Endothelial cell of umbilical vein (primary cell): ENCODE results near the gene ZNF33B. TPM values are rescaled to one million over a fixed set of nuclear protein-coding genes. Genes with fewer than 3 reads are reported as not detected.

ENCODE experiments used
- BruUV-seq: library from RNA; stranded (reverse); fragments of 400-500 nt; replicated peaks from 2 replicates; lab custom pipeline; 2021; lab: Mats Ljungman, UMichigan
- CTCF ChIA-PET: fragments of 300-600, 350-600 bp; sonication (Branson Sonifier 250); formaldehyde crosslinking; loops from one replicate; lab custom pipeline; 2021; ENCODE audit warnings: antibody characterized with exemption, inconsistent platforms; lab: Charles Lee
- POLR2A ChIA-PET: fragments of 300-600, 350-600 bp; sonication (Branson Sonifier 250); formaldehyde crosslinking; loops from one replicate; lab custom pipeline; 2021; ENCODE audit warnings: antibody characterized with exemption, inconsistent platforms; lab: Charles Lee
- DNase-seq: peaks from one replicate; pipeline ENCODE4 v3.0.0-alpha.2; 2011; ENCODE audit warnings: low read depth, low spot score
- FAIRE-seq: peaks from 2 replicates; lab custom pipeline; 2011; peaks lifted over from hg19 to GRCh38; lab: Jason Lieb, UNC
- H2AFZ ChIP-seq: 2 replicates; pipeline ENCODE4 v1.6.0; 2012; ENCODE audit warnings: low read depth, low read length, control low read depth, inconsistent platforms
- H3K27ac ChIP-seq: 2 replicates; pipeline ENCODE4 v1.5.1; 2011; ENCODE audit warnings: low read depth, mild to moderate bottlenecking, control low read depth, low read length, moderate library complexity; ENCODE audit not compliant: insufficient read depth
- H3K27me3 ChIP-seq, 2 experiments: 2 replicates each; pipeline versions ENCODE4 v1.6.0 to v1.6.1; 2011; ENCODE audit warnings: low read length in 2 of 2, mixed read lengths in 1 of 2; ENCODE audit not compliant: control insufficient read depth in 2 of 2, insufficient read depth in 2 of 2
- H3K36me3 ChIP-seq, 2 experiments: 2 replicates in 1 of 2; 3 replicates in 1 of 2; pipeline ENCODE4 v1.5.1; 2011; ENCODE audit warnings: low read length in 2 of 2, mild to moderate bottlenecking in 1 of 2, moderate library complexity in 1 of 2; ENCODE audit not compliant: control insufficient read depth in 2 of 2, insufficient read depth in 2 of 2; ENCODE audit errors: extremely low read depth in 1 of 2
- H3K4me1 ChIP-seq: 3 replicates; pipeline ENCODE4 v1.5.1; 2011; ENCODE audit warnings: mild to moderate bottlenecking, low read length; ENCODE audit not compliant: control insufficient read depth, insufficient read depth; ENCODE audit errors: extremely low read depth
- H3K4me2 ChIP-seq: 2 replicates; pipeline ENCODE4 v1.6.1; 2011; ENCODE audit warnings: low read length, control low read depth, mixed read lengths; ENCODE audit not compliant: insufficient read depth
- H3K4me3 ChIP-seq, 3 experiments: fragments of 200-600 bp in 1 of 3; sonication (generic), shearing (Covaris generic) in 1 of 3; replicated peaks in 1 of 3; 2 replicates each; pipeline ENCODE4 v1.5.1; 2011 to 2016; ENCODE audit warnings: control low read depth in 3 of 3, low read length in 3 of 3, mild to moderate bottlenecking in 2 of 3, inconsistent platforms in 1 of 3, low read depth in 1 of 3, moderate library complexity in 1 of 3; ENCODE audit not compliant: insufficient read depth in 1 of 3
- H3K79me2 ChIP-seq: 2 replicates; pipeline ENCODE4 v1.6.0; 2012; ENCODE audit warnings: low read length, inconsistent platforms; ENCODE audit not compliant: control insufficient read depth, insufficient read depth
- H3K9ac ChIP-seq: replicated peaks from 2 replicates; pipeline ENCODE3; 2011; ENCODE audit warnings: low read length, control low read depth; ENCODE audit not compliant: insufficient read depth; ENCODE audit errors: extremely low read depth
- H3K9me1 ChIP-seq: replicated peaks from 3 replicates; pipeline ENCODE4 v1.6.0; 2011; ENCODE audit warnings: mild to moderate bottlenecking, low read length; ENCODE audit not compliant: control insufficient read depth, insufficient read depth; ENCODE audit errors: extremely low read depth
- H3K9me3 ChIP-seq: replicated peaks from 2 replicates; pipeline ENCODE4 v1.5.1; 2012; ENCODE audit warnings: low read length, inconsistent platforms; ENCODE audit not compliant: control insufficient read depth, insufficient read depth
- H4K20me1 ChIP-seq: replicated peaks from 2 replicates; pipeline ENCODE3; 2011; ENCODE audit warnings: mild to moderate bottlenecking, low read length; ENCODE audit not compliant: control insufficient read depth, insufficient read depth; ENCODE audit errors: extremely low read depth
- CTCF ChIP-seq, 2 donors: IDR thresholded peaks; 1 replicate in 1 of 2; 2 replicates in 1 of 2; pipeline ENCODE4 v1.5.1; 2011; ENCODE audit warnings: low read length in 2 of 2, mild to moderate bottlenecking in 2 of 2, moderate library complexity in 2 of 2, control low read depth in 1 of 2, inconsistent platforms in 1 of 2, low read depth in 1 of 2; ENCODE audit not compliant: insufficient read depth in 1 of 2; ENCODE audit errors: extremely low read depth in 1 of 2
- EZH2 ChIP-seq: IDR thresholded peaks from 2 replicates; pipeline ENCODE4 v1.6.1; 2012; ENCODE audit warnings: borderline replicate concordance, low read depth, mild to moderate bottlenecking, moderate library complexity, low read length, inconsistent platforms; ENCODE audit not compliant: severe bottlenecking
- FOS ChIP-seq: IDR thresholded peaks from 2 replicates; pipeline ENCODE4 v1.6.1; 2011; ENCODE audit warnings: mild to moderate bottlenecking, low read length, moderate library complexity, borderline replicate concordance; ENCODE audit not compliant: insufficient read depth
- GATA2 ChIP-seq: IDR thresholded peaks from 2 replicates; pipeline ENCODE4 v1.7.0; 2011; ENCODE audit warnings: low read depth, mild to moderate bottlenecking, moderate library complexity, mixed read lengths, low read length; ENCODE audit not compliant: insufficient read length, insufficient read depth
- JUN ChIP-seq: IDR thresholded peaks from 2 replicates; pipeline ENCODE4 v1.6.1; 2011; ENCODE audit warnings: borderline replicate concordance, low read depth; ENCODE audit not compliant: insufficient read length, insufficient read depth
- MAX ChIP-seq: IDR thresholded peaks from 2 replicates; pipeline ENCODE4 v1.6.1; 2011; ENCODE audit not compliant: insufficient read depth, insufficient read length
- MYC ChIP-seq: IDR thresholded peaks from one replicate; pipeline ENCODE4 v1.6.1; 2011; ENCODE audit warnings: mild to moderate bottlenecking, low read depth, low read length
- POLR2A ChIP-seq: IDR thresholded peaks from 2 replicates; pipeline ENCODE4 v1.6.1; 2012; ENCODE audit warnings: low read depth, mild to moderate bottlenecking, control low read depth, low read length
- POLR2AphosphoS5 ChIP-seq: IDR thresholded peaks from 2 replicates; pipeline ENCODE4 v1.6.1; 2012; ENCODE audit warnings: low read depth, mild to moderate bottlenecking, control low read depth, low read length, moderate library complexity; ENCODE audit not compliant: insufficient read depth
- dilution Hi-C: fragments of 300-500 bp; cut with MboI; formaldehyde crosslinking; loops from one replicate; pipeline ENCODE4 v1.15.0; 2019; ENCODE audit warnings: low sequenced_read_pairs; ENCODE audit not compliant: extremely low pct_ligation_motif_present
- intact Hi-C: fragments of 100-400 bp; cut with micrococcal nuclease; formaldehyde crosslinking; loops from one replicate; pipeline ENCODE4 v1.10.0; 2022
- polyA plus RNA-seq, 4 experiments: library from polyadenylated mRNA; depleted of rRNA in 3 of 4; stranded (reverse) in 3 of 4; unstranded in 1 of 4; fragments of >200 nt; gene quantifications; 2 replicates each; pipeline versions ENCODE4 v1.2.1 to v1.2.3, GENCODE V29; 2011 to 2012; ENCODE audit warnings: missing spikeins in 1 of 4
- total RNA-seq: library from RNA; stranded (reverse); gene quantifications from 2 replicates; pipeline ENCODE4 v1.2.3, GENCODE V29; 2021

The ZNF33B gene
- total and polyA plus RNA-seq, 2 donors (not counting 3 experiments of a cell fraction or from before 2014, with no cell fraction given), result 14.0 to 15.3 TPM

GRCh38 chr10:42609872-42610271, 28.5 kb downstream of the ZNF33B start:
- no peak overlapping the region for H2AFZ ChIP-seq
- ChIA-PET CTCF (no interaction called here), POLR2A (no interaction called here)
- H3K27ac ChIP-seq, result no peak overlapping the region
- no TSS peak for BruUV-seq
- TF ChIP-seq JUN (no peak), POLR2AphosphoS5 (no peak), EZH2 (no peak), MYC (no peak), CTCF (IDR thresholded peaks at IDR 0.05; ENCODE audit: extremely low read depth in 1 of 2, insufficient read depth in 1 of 2, low read depth in 1 of 2, low read length in 2 of 2) (no peak), MAX (no peak), FOS (no peak), POLR2A (no peak), GATA2 (no peak)
- dilution Hi-C loops (no loop called here), intact Hi-C loops (no loop called here)
- DNase-seq (no peak), FAIRE-seq (no peak)
- no peaks in the 10 kb centered on the region for H3K9me1 ChIP-seq
- H3K27me3 ChIP-seq, result no peaks in the 10 kb centered on the region
- H3K4me2 ChIP-seq, result no peak overlapping the region
- no peaks in the 10 kb centered on the region for H4K20me1 ChIP-seq
- no peaks in the 10 kb centered on the region for H3K9me3 ChIP-seq
- peaks cover 0 to 2% of the 10 kb centered on the region in 2 experiments for H3K36me3 ChIP-seq
- H3K79me2 ChIP-seq, result no peaks in the 10 kb centered on the region
- H3K4me3 ChIP-seq, result no peak overlapping the region
- no peaks in the 10 kb centered on the region for H3K4me1 ChIP-seq
- H3K9ac ChIP-seq, result no peak overlapping the region
